GM21576 (cell line): Measurements from ENCODE around the gene BTBD9.

ENCODE experiments used
- ATAC-seq: cut with Tn5 transposase; IDR thresholded peaks from one replicate; pipeline ENCODE4 v1.9.1; 2021; ENCODE audit warnings: mild to moderate bottlenecking, moderate library complexity; ENCODE audit not compliant: unreplicated experiment

The BTBD9 gene

GRCh38 chr6:38566295-38567030 is 73.3 kb downstream of the BTBD9 start:
- no peak for ATAC-seq

- ATAC-seq, result no peak
Observed at GRCh38 chr6:38564301-38564700, 75.4 kb downstream of the BTBD9 start.

GRCh38 chr6:38555606-38556005 is 84.1 kb downstream of the BTBD9 start:
- ATAC-seq, result no peak

GRCh38 chr6:38554700-38555413 is 84.9 kb downstream of the BTBD9 start:
- no peak for ATAC-seq

- no peak for ATAC-seq
Observed at GRCh38 chr6:38554014-38554413, 85.7 kb downstream of the BTBD9 start.

- peak; percentile 78 for ATAC-seq
Observed at GRCh38 chr6:38552121-38552520, 87.6 kb downstream of the BTBD9 start.

GRCh38 chr6:38549795-38550194 is 89.9 kb downstream of the BTBD9 start:
- ATAC-seq, result no peak

- no peak for ATAC-seq
Observed at GRCh38 chr6:38549180-38549579, 90.5 kb downstream of the BTBD9 start.

GRCh38 chr6:38543022-38543421 is 96.7 kb downstream of the BTBD9 start:
- no peak for ATAC-seq

- ATAC-seq, result no peak
Observed at GRCh38 chr6:38542031-38542430, 97.7 kb downstream of the BTBD9 start.

- no peak for ATAC-seq
Observed at GRCh38 chr6:38533064-38533463, 106.7 kb downstream of the BTBD9 start.

GRCh38 chr6:38531134-38531533 is 108.6 kb downstream of the BTBD9 start:
- ATAC-seq, result no peak

GRCh38 chr6:38528196-38528965 is 111.3 kb downstream of the BTBD9 start:
- no peak for ATAC-seq

- ATAC-seq, result no peak
Observed at GRCh38 chr6:38527371-38527770, 112.4 kb downstream of the BTBD9 start.

- ATAC-seq, result no peak
Observed at GRCh38 chr6:38525888-38526287, 113.8 kb downstream of the BTBD9 start.

GRCh38 chr6:38524436-38525145 is 115.1 kb downstream of the BTBD9 start:
- ATAC-seq, result no peak

GRCh38 chr6:38522322-38522721 is 117.4 kb downstream of the BTBD9 start:
- no peak for ATAC-seq

- no peak for ATAC-seq
Observed at GRCh38 chr6:38518511-38519304, 121.0 kb downstream of the BTBD9 start.

- no peak for ATAC-seq
Observed at GRCh38 chr6:38517005-38517404, 122.7 kb downstream of the BTBD9 start.

GRCh38 chr6:38514399-38514798 is 125.3 kb downstream of the BTBD9 start:
- no peak for ATAC-seq
